ENCODE results near the gene PKDCC. TPM values are rescaled to one million over a fixed set of nuclear protein-coding genes. Genes with fewer than 3 reads are reported as not detected.
A peak's percentile ranks its signal among the peaks of the same experiment; 100 is the strongest.

PKDCC gene
- total RNA-seq, 1 experiment from 2014 or later, result 3.9 TPM

DNA sequence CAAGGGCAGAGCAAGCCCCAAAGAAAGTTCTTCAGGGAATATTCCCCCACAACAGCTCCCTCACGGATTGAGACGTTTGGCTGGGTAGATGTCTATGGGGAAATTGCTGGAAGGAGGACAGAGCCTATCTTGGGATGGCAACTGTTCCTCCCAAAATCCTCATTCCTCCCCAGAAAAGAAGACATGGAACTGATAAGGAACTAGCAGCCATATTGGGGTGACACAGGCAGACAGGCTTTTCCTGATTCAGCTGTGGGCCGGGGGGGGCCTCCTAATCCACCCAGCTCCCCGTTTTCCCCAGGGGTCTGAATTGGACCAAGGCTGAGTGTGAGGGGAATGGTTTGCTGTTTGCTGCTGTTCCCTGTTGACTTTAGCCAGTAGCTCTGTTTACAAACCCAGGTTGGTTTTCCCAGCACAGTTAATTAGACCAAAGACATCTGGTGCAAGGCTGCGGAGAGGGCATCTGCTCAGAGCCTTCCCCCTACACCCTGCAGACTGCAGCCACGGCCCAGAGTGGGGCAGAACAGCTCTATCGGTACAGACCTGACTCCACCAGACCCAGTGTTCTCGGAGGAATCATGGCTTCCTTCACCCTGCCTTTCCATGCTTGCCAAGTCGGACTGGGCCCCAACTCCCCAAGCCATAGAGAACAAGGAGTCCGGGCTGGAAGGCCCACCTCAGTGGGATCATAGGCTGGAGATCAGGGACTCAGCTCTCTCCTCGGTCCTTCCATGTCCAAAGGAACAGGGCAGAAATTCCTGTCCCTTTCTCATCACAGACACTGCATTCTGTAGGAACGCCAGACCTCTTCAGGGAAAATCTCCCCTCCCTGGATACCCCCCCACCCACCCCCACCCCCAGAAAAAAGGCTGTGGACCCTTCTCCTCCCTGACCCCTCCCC is 1.7 kb upstream of the PKDCC start:
- no peak overlapping the region for H2AFZ ChIP-seq
- no peak overlapping the region for H3K27ac ChIP-seq
- DNase-seq, result no peak
- H3K79me2 ChIP-seq (ENCODE audit: low read depth), result 0 out of 2 replicates have a peak, but pooled peaks cover 2% of the 10 kb centered on the region
- H4K20me1 ChIP-seq (ENCODE audit: insufficient read depth), result no peaks in the 10 kb centered on the region
- intact Hi-C loops (cut with micrococcal nuclease; ENCODE audit: unreplicated experiment), result loop anchor here (5.0 kb wide), 1 partner anchor 124 kb away; no protein-coding TSS in a partner anchor
- H3F3A ChIP-seq (ENCODE audit: insufficient read depth, low read depth), result no peaks in the 10 kb centered on the region
- no peaks in the 10 kb centered on the region for H3K9me3 ChIP-seq (ENCODE audit: insufficient read depth, low read depth)
- H3K27me3 ChIP-seq (ENCODE audit: insufficient read depth, low read depth), result peaks cover 16% of the 10 kb centered on the region; the same call in 1 of the 2 replicates
- H3K9me2 ChIP-seq (ENCODE audit: insufficient read depth), result no peaks in the 10 kb centered on the region
- no TSS peak for BruUV-seq (replicated peaks)
- POLR2A ChIA-PET (ENCODE audit: unreplicated experiment), result no interaction called here
- H3K4me3 ChIP-seq, result no peak overlapping the region
- peaks cover 9% of the 10 kb centered on the region; the same call in 1 of the 2 replicates for H3K4me1 ChIP-seq (replicated peaks; ENCODE audit: insufficient read depth)
- TF ChIP-seq, protein P1, sequence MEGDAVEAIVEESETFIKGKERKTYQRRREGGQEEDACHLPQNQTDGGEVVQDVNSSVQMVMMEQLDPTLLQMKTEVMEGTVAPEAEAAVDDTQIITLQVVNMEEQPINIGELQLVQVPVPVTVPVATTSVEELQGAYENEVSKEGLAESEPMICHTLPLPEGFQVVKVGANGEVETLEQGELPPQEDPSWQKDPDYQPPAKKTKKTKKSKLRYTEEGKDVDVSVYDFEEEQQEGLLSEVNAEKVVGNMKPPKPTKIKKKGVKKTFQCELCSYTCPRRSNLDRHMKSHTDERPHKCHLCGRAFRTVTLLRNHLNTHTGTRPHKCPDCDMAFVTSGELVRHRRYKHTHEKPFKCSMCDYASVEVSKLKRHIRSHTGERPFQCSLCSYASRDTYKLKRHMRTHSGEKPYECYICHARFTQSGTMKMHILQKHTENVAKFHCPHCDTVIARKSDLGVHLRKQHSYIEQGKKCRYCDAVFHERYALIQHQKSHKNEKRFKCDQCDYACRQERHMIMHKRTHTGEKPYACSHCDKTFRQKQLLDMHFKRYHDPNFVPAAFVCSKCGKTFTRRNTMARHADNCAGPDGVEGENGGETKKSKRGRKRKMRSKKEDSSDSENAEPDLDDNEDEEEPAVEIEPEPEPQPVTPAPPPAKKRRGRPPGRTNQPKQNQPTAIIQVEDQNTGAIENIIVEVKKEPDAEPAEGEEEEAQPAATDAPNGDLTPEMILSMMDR (conservative IDR thresholded peaks at IDR 0.05), result no peak
- TF ChIP-seq EZH2 (IDR thresholded peaks at IDR 0.05; ENCODE audit: low read depth), result no peak
- CTCF ChIA-PET, result no interaction called here
- no peaks in the 10 kb centered on the region for H3K36me3 ChIP-seq (ENCODE audit: low read depth)
- no peak overlapping the region for H3K4me2 ChIP-seq

- POLR2A ChIA-PET (ENCODE audit: unreplicated experiment), result interaction anchor here (0.6 kb wide), 1 partner anchor 862 kb away, joined by 5 read pairs; no protein-coding TSS in a partner anchor
- intact Hi-C loops (cut with micrococcal nuclease; ENCODE audit: unreplicated experiment), result loop anchor here (5.0 kb wide), 1 partner anchor 125 kb away; no protein-coding TSS in a partner anchor
Measured at GRCh38 chr2:42046819-42047487, 868 bp upstream of the PKDCC start.

More at GRCh38 chr2:42046819-42047487, 868 bp upstream of the PKDCC start:
- Histone ChIP-seq H3K27ac (no peak overlapping the region), H3K9me2 (ENCODE audit: insufficient read depth) (no peaks in the 10 kb centered on the region), H3K9me3 (ENCODE audit: insufficient read depth, low read depth) (no peaks in the 10 kb centered on the region), H3K4me1 (replicated peaks; ENCODE audit: insufficient read depth) (peaks cover 9% of the 10 kb centered on the region; the same call in 1 of the 2 replicates), H4K20me1 (ENCODE audit: insufficient read depth) (no peaks in the 10 kb centered on the region), H3F3A (ENCODE audit: insufficient read depth, low read depth) (no peaks in the 10 kb centered on the region), H2AFZ (no peak overlapping the region), H3K4me2 (peak overlapping the region; percentile 74), H3K36me3 (ENCODE audit: low read depth) (no peaks in the 10 kb centered on the region), H3K27me3 (ENCODE audit: insufficient read depth, low read depth) (peaks cover 16% of the 10 kb centered on the region; the same call in 1 of the 2 replicates), H3K4me3 (peak overlapping the region; percentile 53; the same call in 1 of the 2 replicates), H3K79me2 (ENCODE audit: low read depth) (0 out of 2 replicates have a peak, but pooled peaks cover 2% of the 10 kb centered on the region)
- CTCF ChIA-PET, result no interaction called here
- TF ChIP-seq, protein P1 (conservative IDR thresholded peaks at IDR 0.05), result no peak
- no peak for TF ChIP-seq EZH2 (IDR thresholded peaks at IDR 0.05; ENCODE audit: low read depth)
- BruUV-seq (replicated peaks), result no TSS peak
- no peak for DNase-seq
